A673 (cell line): Measurements from ENCODE around the gene OR6M1. TPM values are rescaled to one million over a fixed set of nuclear protein-coding genes. Genes with fewer than 3 reads are reported as not detected.

Source experiments
- BruUV-seq: library from RNA; stranded (reverse); fragments of 400-500 nt; replicated peaks from 2 replicates; lab custom pipeline; 2021; lab: Mats Ljungman, UMichigan
- CTCF ChIA-PET: fragments of 300-600 bp; sonication (Branson Sonifier 250); formaldehyde crosslinking; loops from one replicate; lab custom pipeline; 2022; ENCODE audit warnings: antibody characterized with exemption; lab: Charles Lee
- POLR2A ChIA-PET: fragments of 300-600 bp; sonication (Branson Sonifier 250); formaldehyde crosslinking; loops from one replicate; lab custom pipeline; 2022; ENCODE audit warnings: antibody characterized with exemption; ENCODE audit not compliant: low non-redundant PET; lab: Charles Lee
- DNase-seq: peaks from one replicate; pipeline ENCODE4 v3.0.0-alpha.2; 2015; ENCODE audit warnings: low spot score
- H3K27ac ChIP-seq: fragments of 200-600 bp; sonication (generic); 2 replicates; pipeline ENCODE4 v1.5.1; 2016; ENCODE audit warnings: mixed run types, low read depth, mild to moderate bottlenecking, mixed read lengths, antibody characterized with exemption, low read length; ENCODE audit not compliant: poor library complexity, severe bottlenecking
- H3K27me3 ChIP-seq: fragments of 200-600 bp; sonication (generic); replicated peaks from 2 replicates; pipeline ENCODE4 v1.6.1; 2017; ENCODE audit warnings: mixed run types, low read depth, mild to moderate bottlenecking, mixed read lengths, antibody characterized with exemption, low read length; ENCODE audit not compliant: insufficient read depth, poor library complexity
- H3K36me3 ChIP-seq: fragments of 200-600 bp; sonication (generic); 2 replicates; pipeline ENCODE4 v1.6.1; 2016; ENCODE audit warnings: mixed run types, mild to moderate bottlenecking, mixed read lengths, antibody characterized with exemption, low read length; ENCODE audit not compliant: insufficient read depth, poor library complexity, severe bottlenecking
- H3K4me1 ChIP-seq: fragments of 200-600 bp; sonication (generic); 2 replicates; pipeline ENCODE4 v1.6.1; 2017; ENCODE audit warnings: mixed run types, mild to moderate bottlenecking, mixed read lengths, antibody characterized with exemption, low read length; ENCODE audit not compliant: insufficient read depth, poor library complexity, severe bottlenecking
- H3K4me3 ChIP-seq: fragments of 200-600 bp; sonication (generic); 2 replicates; pipeline ENCODE4 v1.5.1; 2016; ENCODE audit warnings: low read depth, mixed run types, mild to moderate bottlenecking, mixed read lengths, low read length; ENCODE audit not compliant: poor library complexity, severe bottlenecking
- H3K9me3 ChIP-seq: fragments of 200-600 bp; sonication (generic); 2 replicates; pipeline ENCODE4 v1.6.1; 2016; ENCODE audit warnings: mixed run types, low read depth, mild to moderate bottlenecking, mixed read lengths, antibody characterized with exemption, low read length; ENCODE audit not compliant: poor library complexity, severe bottlenecking
- CTCF ChIP-seq: fragments of 300-800, 200-600 bp; sonication (generic); conservative IDR thresholded peaks from 2 replicates; pipeline ENCODE4 v1.5.1; 2017; ENCODE audit warnings: low read depth, mild to moderate bottlenecking, antibody characterized with exemption, low read length, moderate library complexity, mixed read lengths
- EZH2 ChIP-seq: fragments of 200-600 bp; sonication (generic); IDR thresholded peaks from 2 replicates; pipeline ENCODE4 v1.6.1; 2017; ENCODE audit warnings: borderline replicate concordance, low read depth, mild to moderate bottlenecking, mixed read lengths, antibody characterized with exemption, low read length; ENCODE audit not compliant: poor library complexity, severe bottlenecking
- intact Hi-C: fragments of 100-400 bp; cut with micrococcal nuclease; formaldehyde crosslinking; loops from one replicate; pipeline ENCODE4 v1.10.0; 2022; ENCODE audit not compliant: unreplicated experiment
- total RNA-seq: library from RNA; stranded (reverse); gene quantifications from 2 replicates; pipeline ENCODE4 v1.2.3, GENCODE V29; 2021

Gene OR6M1
- total RNA-seq, 1 experiment from 2014 or later: not detected

DNA sequence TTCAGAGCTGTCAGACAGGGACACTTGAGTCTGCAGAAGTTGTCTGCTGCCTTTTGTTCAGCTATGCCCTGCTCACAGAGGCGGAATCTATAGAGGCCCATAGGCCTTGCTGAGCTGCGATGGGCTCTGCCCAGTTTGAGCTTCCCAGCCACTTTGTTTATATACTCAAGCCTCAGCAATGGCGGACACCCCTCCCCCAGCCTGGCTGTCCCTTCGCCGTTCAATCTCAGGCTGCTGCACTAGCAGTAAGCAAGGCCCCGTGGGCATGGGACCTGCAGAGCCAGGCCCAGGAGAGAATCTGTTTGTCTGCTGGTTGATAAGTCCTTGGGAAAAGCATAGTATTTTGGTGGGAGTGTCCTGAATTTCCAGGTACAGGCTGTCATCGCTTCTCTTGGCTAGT lies 23.6 kb upstream of the OR6M1 start:
- Histone ChIP-seq H3K27me3 (peaks cover 4% of the 10 kb centered on the region), H3K27ac (no peak overlapping the region), H3K9me3 (no peaks in the 10 kb centered on the region), H3K4me1 (no peaks in the 10 kb centered on the region), H3K36me3 (no peaks in the 10 kb centered on the region), H3K4me3 (no peak overlapping the region)
- TF ChIP-seq CTCF (no peak), EZH2 (no peak)
- POLR2A ChIA-PET: no interaction called here
- intact Hi-C loops: no loop called here
- CTCF ChIA-PET: no interaction called here
- DNase-seq: no peak
- BruUV-seq: no TSS peak

DNA sequence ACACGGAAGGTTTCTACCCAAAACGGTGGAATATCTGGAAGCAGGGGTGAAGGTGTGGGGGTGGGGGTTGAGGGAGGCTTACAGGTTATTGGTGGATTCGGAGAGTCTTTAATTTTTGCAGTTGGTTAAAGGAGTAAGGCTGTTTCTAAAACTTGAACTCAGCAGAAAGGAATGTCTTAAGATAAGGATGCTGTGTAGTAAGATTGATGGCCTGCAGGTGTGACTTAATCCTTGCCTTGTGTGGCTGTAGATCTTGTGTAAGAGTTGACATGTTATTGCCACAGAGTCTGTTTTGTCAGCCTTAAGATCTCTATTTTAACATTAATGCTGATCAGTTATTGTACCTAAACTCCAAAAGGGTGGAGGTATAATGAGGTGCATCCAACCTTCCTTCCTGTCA lies 16.4 kb upstream of the OR6M1 start:
- CTCF ChIA-PET: no interaction called here
- intact Hi-C loops: no loop called here
- H3K27ac ChIP-seq: no peak overlapping the region
- no peak for DNase-seq
- H3K9me3 ChIP-seq: no peaks in the 10 kb centered on the region
- no peaks in the 10 kb centered on the region for H3K27me3 ChIP-seq
- H3K36me3 ChIP-seq: no peaks in the 10 kb centered on the region
- H3K4me1 ChIP-seq: no peaks in the 10 kb centered on the region
- BruUV-seq: no TSS peak
- no peak overlapping the region for H3K4me3 ChIP-seq
- POLR2A ChIA-PET: no interaction called here
- no peak for TF ChIP-seq EZH2
- TF ChIP-seq CTCF: no peak

GRCh38 chr11:123822032-123822431 lies 15.9 kb upstream of the OR6M1 start:
- CTCF ChIA-PET: no interaction called here
- no peak overlapping the region for H3K27ac ChIP-seq
- POLR2A ChIA-PET: no interaction called here
- no TSS peak for BruUV-seq
- H3K27me3 ChIP-seq: no peaks in the 10 kb centered on the region
- no peak for TF ChIP-seq EZH2
- no peak for TF ChIP-seq CTCF
- intact Hi-C loops: no loop called here
- no peak for DNase-seq
- H3K9me3 ChIP-seq: no peaks in the 10 kb centered on the region
- no peaks in the 10 kb centered on the region for H3K4me1 ChIP-seq
- no peak overlapping the region for H3K4me3 ChIP-seq
- no peaks in the 10 kb centered on the region for H3K36me3 ChIP-seq
